ENCODE measurements around the gene SYNM.

Gene SYNM

GRCh38 chr15:99143655-99144610 is 39.1 kb downstream of the SYNM start:
- no peak for DNase-seq

- DNase-seq: no peak
Measured at GRCh38 chr15:99145005-99145404, 40.1 kb downstream of the SYNM start.

GRCh38 chr15:99145778-99146177 is 40.9 kb downstream of the SYNM start:
- no peak for DNase-seq

GRCh38 chr15:99146661-99147060 is 41.8 kb downstream of the SYNM start:
- no peak for DNase-seq

DNA sequence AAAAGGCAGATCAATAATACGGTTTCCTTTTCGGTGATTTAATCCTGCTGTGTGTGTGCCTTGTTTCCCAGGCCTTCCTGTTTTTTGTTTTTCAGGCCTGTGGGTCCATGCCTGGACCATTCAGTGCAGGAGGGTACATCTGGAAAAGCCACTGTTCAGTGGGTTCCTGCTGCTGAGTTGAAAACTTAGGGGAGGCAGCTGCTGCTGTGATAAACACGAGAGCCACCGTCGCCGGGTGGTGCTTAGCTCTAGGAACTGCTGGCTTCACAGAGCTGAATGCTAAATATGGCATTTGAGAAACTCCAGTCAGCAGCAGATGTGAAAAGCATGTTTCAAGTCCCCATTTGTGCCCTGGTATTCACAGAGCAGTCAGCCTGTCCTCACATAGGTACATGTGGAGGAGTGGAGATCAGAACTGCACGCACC is 44.0 kb downstream of the SYNM start:
- DNase-seq: no peak

DNA sequence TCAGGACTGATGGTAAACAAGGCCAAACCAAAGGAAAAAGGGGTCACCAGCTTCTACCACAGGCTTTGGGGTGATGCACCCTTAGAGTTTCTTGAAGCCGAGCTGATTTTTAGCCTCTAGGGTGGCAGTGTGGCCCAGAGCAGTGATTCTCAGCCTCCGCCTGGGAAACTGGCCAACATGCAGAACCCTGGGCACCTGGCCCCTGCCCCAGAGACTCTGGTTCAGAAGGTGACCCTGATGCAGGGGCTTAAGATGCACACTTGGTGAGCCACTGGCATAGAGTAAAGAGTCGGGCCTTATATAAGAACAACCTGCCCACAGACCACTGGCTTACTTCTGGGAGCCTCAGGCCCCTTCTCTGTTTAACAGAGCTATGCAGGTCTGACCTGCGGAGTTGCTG is 44.5 kb downstream of the SYNM start:
- DNase-seq: no peak

GRCh38 chr15:99151156-99151555 is 46.3 kb downstream of the SYNM start:
- no peak for DNase-seq

- DNase-seq: no peak
Measured at GRCh38 chr15:99153026-99153535, 48.2 kb downstream of the SYNM start.

DNA sequence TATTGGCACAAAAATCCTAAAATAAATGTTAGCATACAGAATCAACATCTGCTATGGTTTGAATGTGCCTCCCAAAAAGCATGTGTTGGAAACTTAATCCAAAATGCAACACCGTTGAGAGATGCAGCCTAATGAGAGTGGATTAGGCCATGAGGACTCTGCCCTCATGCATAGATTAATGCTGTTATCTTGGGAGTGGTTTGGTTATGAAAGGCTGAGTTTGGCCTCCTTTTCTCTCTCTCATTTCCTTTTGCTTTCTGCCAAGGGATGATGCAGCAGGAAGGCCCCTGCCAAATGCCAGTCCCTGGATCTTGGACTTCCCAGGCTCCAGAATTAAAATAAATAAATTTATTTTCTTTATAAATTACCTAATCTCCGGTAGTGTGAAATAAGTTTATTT is 49.4 kb downstream of the SYNM start:
- no peak for DNase-seq

DNA sequence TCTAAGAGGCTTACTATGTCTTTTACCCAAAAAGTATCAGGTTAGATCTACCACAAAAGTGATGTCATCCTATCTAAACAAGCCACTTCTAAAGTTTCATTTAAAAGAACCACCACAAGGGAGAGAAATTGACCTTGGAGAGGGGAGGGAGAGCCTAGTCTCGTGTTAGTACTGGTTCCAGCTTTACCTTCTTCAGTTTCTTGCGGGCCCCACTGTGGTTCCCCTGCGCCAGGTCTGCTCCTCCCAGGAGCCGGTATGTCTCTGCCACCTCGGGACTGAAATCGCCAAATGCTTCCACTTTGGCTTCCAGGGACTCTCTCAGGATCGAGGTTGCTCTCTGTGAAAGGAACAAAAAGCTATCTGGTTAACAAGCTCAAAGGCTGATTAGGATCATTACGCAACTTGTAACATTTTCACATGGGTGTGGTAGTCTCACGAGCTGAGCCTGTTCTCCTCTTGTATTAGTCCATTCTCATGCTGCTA is 51.1 kb downstream of the SYNM start:
- no peak for DNase-seq

GRCh38 chr15:99157456-99157855 is 52.6 kb downstream of the SYNM start:
- no peak for DNase-seq

GRCh38 chr15:99158626-99159412 is 53.9 kb downstream of the SYNM start:
- no peak for DNase-seq

DNA sequence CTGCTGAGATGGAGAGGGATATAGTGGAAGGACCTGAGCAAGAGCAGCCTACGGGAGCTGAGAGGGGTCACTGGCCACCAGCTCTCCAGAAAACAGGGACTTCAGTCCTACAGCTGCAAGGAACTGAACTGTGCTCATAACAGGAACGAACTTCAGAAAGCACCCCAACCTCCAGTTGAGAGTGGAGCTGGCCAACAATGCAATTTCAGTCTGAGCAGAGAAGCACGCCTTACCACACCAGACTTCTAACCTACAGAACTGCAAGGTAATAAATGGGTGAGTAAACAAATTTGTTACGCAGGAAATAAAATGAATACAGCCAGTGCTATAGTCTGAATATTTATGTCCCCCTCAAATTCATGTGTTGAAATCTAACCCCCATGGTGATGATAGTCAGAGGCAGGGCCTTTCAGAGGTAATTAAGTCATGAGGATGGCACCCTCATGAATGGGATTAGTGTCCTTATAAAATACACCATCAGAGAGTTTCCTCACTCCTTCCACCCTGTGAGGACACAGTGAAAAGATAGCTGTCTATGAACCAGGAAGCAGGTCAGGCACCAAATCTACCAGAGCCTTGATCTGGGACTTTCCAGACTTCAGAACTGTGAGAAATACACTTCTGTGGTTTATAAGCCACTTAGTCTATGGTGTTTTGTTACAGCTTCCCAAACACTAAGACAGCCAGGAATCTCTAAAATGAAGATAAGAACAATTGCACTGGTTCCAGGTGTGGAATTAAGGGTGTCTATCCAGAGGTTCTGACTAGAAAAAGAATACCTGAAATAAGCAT is 58.6 kb downstream of the SYNM start:
- DNase-seq: no peak

DNA sequence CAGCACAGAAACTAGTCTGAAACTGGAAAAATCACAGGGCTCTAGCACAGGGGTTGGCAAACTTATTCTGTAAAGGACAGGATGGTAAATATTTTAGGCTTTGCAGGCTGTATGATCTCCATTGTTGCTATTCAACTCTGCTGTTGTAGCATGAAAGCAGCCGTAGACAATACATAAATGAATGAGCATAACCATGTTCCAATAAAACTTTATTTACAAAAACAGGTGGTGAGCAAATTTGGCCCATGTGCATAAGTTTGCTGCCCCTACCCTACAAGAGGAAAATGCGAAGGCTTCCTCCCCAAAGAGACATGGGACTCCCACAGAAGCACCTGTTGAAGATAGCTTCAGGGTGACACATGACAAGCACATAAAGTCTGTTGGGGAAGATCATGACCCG is 59.2 kb downstream of the SYNM start:
- no peak for DNase-seq

DNA sequence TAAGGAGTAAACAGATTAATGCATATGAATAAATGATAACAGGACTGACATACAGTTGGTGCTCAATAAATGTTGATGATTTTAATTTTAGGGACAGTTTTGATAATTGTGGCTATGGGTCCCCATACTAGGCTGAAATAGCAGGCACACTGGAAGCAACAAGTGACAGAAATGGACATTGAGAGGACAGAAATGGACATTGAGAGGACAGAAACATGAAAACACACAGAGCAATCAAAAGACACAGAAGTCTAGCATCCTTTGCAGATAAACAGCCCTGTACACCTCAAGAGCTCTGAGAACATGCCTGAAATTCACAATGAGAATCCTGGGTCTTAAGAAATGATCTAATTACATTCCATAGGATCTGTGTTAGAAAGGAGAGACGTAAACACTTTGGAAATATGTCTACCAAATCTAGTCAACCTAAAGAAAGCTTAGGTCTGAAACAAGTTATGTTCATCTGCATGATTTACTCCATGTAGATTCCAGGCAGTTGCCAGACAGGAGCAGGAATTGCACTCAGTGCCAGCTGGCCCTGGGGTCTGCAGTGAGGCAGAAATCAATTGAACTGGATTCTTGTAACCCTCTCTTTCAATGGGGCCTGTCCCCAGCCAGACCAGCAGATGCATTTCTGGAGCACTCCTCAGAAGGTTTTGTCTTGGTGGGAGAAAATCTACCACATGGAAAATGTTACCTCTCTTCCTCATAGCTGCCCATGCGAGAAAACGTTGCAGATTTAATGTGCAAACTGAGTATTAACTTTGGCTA is 60.3 kb downstream of the SYNM start:
- no peak for DNase-seq

DNA sequence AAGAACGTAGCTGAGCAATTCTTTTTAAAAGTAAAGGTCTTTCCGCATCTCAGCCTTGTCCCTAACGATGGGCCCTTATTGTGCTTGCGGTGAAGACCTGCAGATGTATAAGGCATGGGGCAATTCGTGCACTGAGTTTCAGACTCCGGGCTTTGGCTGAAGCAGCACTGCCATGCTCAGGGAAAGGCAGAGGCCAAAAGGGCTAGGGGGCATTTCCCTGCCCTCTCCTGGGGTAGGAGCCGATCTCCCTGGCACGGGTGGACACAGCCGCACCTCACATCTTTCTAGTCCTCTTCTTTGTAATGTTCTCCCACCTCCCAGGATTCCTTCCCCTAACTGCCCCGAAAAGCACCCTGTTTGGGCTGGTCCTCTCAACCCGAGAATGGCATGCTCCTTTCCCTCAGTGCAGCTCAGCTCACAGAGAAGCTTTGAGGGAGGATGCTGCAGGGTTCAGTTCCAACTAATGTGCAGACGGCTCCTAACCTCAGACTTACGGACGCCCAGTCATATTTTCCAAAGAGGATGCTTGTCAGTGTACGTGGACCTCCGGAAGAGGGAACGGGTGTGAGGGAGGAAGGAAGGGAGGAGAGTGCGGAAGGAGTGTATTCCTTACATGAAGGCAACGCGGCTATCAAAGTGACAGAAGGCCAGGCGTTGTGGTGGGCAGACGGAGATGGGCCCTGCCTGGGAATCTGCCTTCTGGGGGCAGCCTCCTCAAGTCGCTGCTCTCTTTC is 61.2 kb downstream of the SYNM start:
- DNase-seq: no peak

- DNase-seq: no peak
Measured at GRCh38 chr15:99167201-99167600, 62.3 kb downstream of the SYNM start.

- DNase-seq: no peak
Measured at GRCh38 chr15:99167640-99168039, 62.8 kb downstream of the SYNM start.

DNA sequence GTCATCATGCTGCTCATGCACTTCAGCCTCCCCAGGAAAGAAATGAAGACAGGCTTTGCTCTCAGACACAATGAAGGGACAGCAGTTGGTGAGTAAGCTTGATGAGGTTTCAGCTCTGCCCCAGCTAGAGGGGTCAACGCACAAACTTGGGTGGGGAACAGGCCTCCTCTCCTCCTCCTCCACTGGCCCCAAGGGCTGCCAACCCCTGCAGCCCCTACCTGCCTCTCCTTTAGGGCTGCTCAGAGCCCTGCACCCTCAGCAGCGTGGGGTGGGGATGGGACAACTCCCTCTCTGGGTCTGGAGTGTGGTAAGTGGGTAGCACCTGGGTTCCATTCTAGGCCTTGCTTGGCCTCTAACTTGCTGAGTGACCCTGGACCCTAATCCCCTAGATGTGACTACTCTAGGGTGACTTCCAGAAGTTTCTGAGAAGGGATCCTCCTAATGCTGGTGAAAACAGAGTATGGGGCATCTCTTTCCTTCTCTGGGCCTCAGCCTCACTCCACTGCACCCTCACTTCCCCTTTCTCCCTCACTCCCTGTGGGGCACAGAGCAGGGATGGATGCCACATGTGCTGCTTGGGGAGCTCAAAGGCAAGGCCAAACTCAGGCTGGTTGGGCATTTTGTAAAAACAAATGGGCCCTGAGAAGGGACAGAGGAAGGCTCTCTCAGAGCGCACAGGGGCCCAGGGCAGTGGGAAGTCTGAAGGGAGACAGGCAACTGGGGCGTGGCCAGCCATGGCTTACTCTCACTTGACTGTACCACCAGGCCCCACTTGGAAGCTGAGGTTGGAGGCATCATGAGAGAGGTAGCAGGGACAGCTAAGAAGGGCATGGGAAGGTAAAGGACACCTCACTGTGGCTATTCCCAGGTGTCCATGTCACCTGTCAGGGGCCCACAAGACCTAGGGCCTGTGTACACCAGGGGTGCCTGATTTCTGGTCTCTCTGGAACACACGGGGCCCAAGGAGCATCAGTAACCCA is 64.0 kb downstream of the SYNM start:
- DNase-seq: no peak

- DNase-seq: no peak
Measured at GRCh38 chr15:99169769-99170311, 65.0 kb downstream of the SYNM start.
